OCI-LY7 (cell line): ENCODE measurements around the gene CACNA2D2.
A peak's percentile ranks its signal among the peaks of the same experiment; 100 is the strongest.

Source experiments
- EZH2phosphoT487 ChIP-seq: fragments of 200-600 bp; sonication (generic); IDR thresholded peaks from 2 replicates; pipeline ENCODE4 v1.6.1; 2018; ENCODE audit warnings: low read depth, borderline replicate concordance, mild to moderate bottlenecking, mixed run types, antibody characterized with exemption, low read length, moderate library complexity, mixed read lengths
- TF ChIP-seq, protein P1 (sequence below): fragments of 200-600 bp; sonication (generic); conservative IDR thresholded peaks from 2 replicates; pipeline ENCODE4 v1.5.1; 2014; ENCODE audit warnings: mild to moderate bottlenecking, antibody characterized with exemption, low read length, moderate library complexity, mixed read lengths

DNA sequence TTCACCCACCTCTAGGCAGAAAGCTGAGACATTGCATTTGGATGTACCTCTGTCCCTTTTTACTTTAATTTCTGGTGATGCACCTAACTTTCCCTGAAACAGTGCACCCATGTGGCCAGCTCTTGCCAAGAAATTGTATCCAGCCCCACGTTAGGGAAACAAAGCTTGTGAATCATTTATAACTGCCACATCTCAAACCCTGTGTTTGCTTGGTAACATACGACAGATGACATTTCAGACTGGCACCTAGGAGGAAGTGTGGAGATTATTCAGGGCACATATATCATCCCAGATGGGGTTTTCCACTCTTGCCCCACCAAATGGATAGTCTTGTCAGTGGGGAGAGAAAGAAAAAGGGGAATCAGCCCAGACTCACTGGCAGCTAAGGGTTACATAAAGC is 150.7 kb downstream of the CACNA2D2 start:
- TF ChIP-seq EZH2phosphoT487 = no peak
- TF ChIP-seq, protein P1, sequence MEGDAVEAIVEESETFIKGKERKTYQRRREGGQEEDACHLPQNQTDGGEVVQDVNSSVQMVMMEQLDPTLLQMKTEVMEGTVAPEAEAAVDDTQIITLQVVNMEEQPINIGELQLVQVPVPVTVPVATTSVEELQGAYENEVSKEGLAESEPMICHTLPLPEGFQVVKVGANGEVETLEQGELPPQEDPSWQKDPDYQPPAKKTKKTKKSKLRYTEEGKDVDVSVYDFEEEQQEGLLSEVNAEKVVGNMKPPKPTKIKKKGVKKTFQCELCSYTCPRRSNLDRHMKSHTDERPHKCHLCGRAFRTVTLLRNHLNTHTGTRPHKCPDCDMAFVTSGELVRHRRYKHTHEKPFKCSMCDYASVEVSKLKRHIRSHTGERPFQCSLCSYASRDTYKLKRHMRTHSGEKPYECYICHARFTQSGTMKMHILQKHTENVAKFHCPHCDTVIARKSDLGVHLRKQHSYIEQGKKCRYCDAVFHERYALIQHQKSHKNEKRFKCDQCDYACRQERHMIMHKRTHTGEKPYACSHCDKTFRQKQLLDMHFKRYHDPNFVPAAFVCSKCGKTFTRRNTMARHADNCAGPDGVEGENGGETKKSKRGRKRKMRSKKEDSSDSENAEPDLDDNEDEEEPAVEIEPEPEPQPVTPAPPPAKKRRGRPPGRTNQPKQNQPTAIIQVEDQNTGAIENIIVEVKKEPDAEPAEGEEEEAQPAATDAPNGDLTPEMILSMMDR = peak; percentile 71
